ENCODE results near the gene FAM72D.
"Not testable (repeated sequence)": the region's sequence is repeated elsewhere in the genome, so short reads cannot be mapped to it uniquely, and the experiment has no call there.

FAM72D gene

DNA sequence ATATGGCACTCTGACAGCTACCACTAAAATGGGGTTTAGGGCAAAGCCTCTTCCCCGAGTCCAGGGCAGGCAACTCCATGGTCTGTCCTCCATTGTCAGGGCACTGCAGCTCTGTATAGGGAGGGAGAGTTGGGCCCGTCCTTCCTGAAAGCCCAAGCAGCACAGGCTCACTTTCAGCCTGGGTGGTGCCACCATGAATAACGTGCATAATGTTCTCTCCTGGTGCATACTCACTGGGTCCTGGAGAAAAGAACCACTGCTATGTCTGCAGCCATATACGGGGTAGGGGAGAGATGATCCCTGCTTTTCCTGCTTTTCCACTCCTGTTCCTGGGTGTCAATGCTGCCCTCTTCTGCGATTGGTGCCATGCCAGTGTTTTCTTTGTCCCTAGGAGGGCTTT is 60.1 kb downstream of the FAM72D start:
- DNase-seq: not testable (repeated sequence)

DNA sequence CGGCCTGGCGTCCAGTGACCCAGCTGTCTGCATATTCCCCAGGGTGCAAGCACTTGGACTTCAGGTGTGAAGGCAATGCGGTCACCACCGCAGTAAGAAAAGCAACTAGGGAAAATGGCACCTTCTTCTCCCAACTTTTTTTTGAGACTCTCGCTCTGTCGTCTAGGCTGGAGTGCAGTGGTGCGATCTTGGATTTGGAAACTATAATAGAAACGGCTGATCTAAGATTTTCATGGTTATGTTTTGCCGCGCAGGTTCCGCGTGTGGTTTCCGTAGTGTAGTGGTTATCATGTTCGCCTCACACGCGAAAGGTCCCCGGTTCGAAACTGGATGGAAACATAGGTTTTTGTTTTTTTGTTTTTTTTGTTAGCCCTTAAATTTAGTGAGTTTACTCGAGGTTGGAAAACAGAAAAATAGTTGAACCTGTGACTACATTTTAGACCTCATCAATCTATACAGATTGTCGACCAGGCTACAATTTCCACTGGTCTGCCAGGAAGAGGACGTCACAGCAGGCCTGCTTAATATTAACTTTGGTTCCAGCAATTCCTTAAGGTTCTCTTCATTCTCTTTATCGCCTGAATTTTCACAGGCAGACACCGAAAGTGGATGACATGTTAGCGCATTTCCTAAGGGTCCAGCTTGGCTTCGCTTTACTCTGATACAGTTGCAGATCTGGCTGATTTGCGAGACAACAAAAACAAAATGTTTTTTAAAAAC is 61.3 kb downstream of the FAM72D start:
- not testable (repeated sequence) for DNase-seq

DNA sequence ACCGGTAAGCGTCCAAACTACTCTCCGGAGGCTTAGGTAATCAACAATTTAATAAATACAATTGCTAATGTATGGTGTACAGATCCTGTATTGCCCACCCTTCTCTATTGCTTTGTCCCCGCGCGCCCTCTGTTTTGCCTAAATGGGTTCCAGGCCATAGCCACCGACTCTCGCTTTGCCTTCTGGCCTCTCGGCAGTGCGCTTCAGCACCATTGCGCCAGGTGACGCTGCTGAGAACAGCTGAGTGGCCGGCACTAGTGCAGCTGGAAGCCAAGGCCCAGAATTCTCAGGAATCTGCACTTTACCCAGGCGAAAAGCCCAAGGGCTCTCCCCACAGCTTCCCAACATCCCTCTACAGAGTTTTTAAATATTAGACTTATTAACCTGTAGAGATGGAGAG is 61.9 kb downstream of the FAM72D start:
- DNase-seq: not testable (repeated sequence)

DNA sequence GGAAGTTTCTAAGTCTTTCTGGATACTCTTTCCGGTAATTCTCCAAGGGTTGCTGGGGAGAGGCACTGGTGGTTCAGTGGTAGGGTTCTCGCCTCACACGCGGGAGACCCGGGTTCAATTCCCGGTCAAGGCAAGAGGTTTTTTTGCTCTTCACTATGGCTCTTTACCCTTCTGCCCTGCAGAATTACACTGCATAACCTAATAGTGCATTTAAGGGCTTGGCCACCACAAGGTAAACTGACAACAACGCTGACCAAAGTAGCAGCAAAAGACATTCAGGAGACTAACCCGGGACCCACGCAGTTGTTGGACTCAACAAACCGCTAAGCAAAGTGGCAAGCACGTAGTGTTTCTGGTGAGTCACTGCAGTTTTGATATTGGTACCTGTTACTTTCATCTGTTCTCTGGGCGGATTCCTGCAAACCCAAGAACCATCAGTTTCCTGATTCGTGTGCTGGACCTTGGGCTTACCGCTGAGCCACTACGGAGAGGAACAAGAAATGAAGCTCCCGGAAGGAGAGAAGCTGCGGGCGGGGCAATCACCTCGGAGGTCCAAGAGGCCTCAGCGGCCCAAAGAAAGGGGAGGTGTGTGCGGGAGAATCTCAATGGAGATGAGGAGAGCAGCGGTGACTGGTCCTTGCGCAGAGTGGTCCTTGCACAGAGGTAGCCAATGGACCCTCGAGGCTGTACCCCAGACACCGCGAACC is 65.4 kb downstream of the FAM72D start:
- not testable (repeated sequence) for DNase-seq
